T-helper 1 cell treated with Interleukin-12 subunit alpha and Interleukin-12 subunit beta and Interleukin-4 antibody, amounts not matched to agents 30 μg/mL and 1 μg/mL, for 36 hours (primary cell): ENCODE data around the gene MED27.

Experiments
- H3K27ac Mint-ChIP-seq: one replicate; pipeline ENCODE4 v1.8.0; 2021; ENCODE audit warnings: mild to moderate bottlenecking, mixed read lengths
- H3K27me3 Mint-ChIP-seq: one replicate; pipeline ENCODE4 v1.8.0; 2021; ENCODE audit warnings: low read depth, mixed read lengths
- H3K36me3 Mint-ChIP-seq: one replicate; pipeline ENCODE4 v1.8.0; 2021; ENCODE audit warnings: low read depth, mixed read lengths
- H3K4me1 Mint-ChIP-seq: one replicate; pipeline ENCODE4 v1.8.0; 2021; ENCODE audit warnings: low read depth, mixed read lengths
- H3K4me3 Mint-ChIP-seq: one replicate; pipeline ENCODE4 v1.8.0; 2021; ENCODE audit warnings: mild to moderate bottlenecking, moderate library complexity, mixed read lengths
- H3K9me3 Mint-ChIP-seq: one replicate; pipeline ENCODE4 v1.8.0; 2021; ENCODE audit warnings: mixed read lengths

Gene MED27

DNA sequence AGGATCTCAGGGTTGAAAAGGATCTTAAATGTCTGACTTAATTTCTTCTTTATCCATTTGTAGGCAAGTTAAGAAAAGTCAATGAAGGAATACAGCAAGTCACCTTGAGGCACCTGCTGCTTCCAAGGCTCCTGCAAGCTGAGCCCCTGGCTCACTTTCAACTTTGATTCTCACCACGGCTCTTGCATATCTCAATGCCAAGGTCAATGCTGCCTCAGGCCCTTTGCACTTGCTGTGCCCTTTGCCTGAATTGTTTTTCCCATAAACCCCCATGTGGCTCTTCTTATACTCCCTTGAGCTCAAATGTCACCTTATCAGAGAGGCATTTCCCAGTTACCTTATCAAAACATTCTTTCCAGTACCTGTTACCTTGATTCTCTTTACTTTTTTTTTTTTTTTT is 195.4 kb downstream of the MED27 start:
- Mint-ChIP-seq H3K4me1 (peaks cover 5% of the 10 kb centered on the region), H3K27me3 (no peaks in the 10 kb centered on the region), H3K27ac (no peak overlapping the region), H3K36me3 (no peaks in the 10 kb centered on the region), H3K4me3 (no peak overlapping the region), H3K9me3 (no peaks in the 10 kb centered on the region)

DNA sequence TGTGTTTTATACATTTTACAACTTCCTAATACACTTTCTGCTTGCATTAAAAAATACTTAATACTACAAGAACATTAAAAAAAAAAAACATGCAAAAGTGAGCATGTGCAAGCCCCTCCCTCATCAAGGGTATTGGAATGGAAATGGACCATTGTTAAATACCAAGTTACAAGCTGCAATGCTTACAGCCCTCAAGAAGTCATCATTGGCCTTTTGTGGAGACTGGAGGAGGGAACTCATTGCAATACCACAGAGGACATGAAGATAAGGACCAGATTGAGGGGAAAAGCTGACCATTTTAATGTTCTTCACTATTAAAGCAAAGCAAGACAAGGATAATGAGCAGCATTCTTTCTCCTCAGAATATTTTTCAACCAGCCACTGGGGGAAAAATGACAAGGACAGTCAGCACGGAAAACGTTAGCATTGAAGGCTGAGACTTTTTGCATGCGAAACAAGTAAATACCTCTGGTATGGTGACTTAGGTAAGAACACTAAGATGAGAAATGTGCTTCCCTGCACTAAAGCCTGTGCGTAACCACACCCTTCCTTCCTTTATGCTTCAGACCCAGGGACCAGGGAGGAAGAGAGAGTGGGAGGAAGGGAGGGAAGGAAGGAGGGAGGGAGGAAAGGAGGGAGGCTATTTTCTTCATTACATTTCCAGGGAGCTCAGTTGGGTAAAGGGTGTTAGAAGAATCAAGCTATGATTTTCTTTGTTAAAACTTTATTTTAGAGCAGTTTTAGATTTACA is 198.7 kb downstream of the MED27 start:
- Mint-ChIP-seq H3K4me3 (no peak overlapping the region), H3K9me3 (no peaks in the 10 kb centered on the region), H3K4me1 (peaks cover 16% of the 10 kb centered on the region), H3K27me3 (no peaks in the 10 kb centered on the region), H3K36me3 (no peaks in the 10 kb centered on the region), H3K27ac (no peak overlapping the region)

DNA sequence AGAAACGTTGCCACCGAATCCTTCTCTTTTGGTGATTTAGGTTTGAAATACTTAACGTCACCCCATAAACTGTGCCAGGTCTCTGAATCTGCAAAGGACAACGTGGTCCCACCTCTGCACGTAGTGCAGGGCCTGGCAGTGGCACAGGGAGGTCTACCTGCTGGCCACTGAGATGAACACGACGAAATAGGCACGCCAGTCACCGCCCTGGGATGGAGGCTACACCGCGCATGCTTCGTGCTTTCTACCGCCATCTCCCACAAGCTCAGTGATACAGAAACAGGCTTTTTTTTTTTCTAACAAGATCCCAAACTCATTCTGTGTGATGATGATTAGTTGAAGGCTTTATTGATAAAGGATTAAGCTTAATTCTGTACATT is 199.8 kb downstream of the MED27 start:
- no peaks in the 10 kb centered on the region for H3K9me3 Mint-ChIP-seq
- no peak overlapping the region for H3K27ac Mint-ChIP-seq
- H3K27me3 Mint-ChIP-seq = no peaks in the 10 kb centered on the region
- no peak overlapping the region for H3K4me3 Mint-ChIP-seq
- H3K36me3 Mint-ChIP-seq = no peaks in the 10 kb centered on the region
- H3K4me1 Mint-ChIP-seq = peaks cover 22% of the 10 kb centered on the region

DNA sequence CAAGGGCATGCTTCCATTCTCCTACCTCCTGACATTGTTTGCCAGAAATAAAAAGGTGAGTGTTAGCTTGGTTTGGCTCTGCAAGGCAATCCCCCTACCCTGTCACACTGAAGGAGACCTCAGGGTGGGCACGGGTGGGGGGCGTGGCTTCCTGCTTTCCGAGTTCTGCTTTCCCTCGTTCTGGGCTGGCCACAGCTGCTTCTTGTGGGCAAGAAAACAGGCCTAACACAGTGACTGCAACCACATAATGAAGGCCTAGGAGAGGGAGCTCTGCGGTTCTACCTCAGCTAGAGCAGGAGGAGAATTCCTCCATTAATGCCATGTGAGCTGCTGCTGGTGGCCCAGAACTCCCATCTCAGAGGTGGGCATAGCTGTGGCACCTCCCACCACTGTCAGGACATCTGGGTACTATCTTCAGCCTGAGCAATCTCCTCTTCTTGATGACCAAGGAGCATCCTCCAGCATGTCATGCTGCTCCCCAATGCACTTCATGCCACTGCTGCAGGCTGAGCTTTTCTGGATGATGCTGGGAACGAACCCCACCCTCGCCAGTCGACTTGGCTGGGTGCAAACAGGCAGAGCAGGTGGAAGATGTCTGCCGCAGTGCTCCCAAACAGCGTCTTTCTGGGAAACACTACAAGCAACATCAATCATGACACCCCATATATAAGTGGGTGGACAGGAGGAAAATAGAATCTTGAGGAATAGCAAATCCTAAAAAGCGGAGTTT is 200.3 kb downstream of the MED27 start:
- Mint-ChIP-seq H3K36me3 (no peaks in the 10 kb centered on the region), H3K9me3 (no peaks in the 10 kb centered on the region), H3K4me1 (peaks cover 22% of the 10 kb centered on the region), H3K27ac (no peak overlapping the region), H3K27me3 (no peaks in the 10 kb centered on the region), H3K4me3 (no peak overlapping the region)

DNA sequence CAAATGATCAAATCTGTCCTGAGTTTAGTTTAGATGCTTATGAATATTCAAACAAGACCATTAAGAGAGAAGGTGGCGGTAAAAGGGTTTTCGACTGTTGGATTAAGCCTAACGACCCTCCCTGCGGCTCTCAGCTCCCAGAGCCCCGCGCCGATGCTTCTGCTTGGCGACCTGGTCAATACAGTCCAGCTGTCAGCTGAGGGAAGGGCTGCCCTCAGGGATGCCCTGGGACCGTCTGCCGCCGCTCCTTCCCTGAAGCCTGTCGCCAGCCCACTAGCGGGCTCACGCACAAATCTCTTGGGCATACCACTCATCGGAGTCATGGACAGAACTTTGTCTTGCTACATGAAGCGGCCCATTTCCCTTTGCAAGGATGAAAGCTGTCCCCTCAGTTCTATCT is 203.2 kb downstream of the MED27 start:
- no peaks in the 10 kb centered on the region for H3K36me3 Mint-ChIP-seq
- no peaks in the 10 kb centered on the region for H3K9me3 Mint-ChIP-seq
- no peaks in the 10 kb centered on the region for H3K27me3 Mint-ChIP-seq
- peaks cover 22% of the 10 kb centered on the region for H3K4me1 Mint-ChIP-seq
- peak overlapping the region; percentile 66 for H3K27ac Mint-ChIP-seq
- H3K4me3 Mint-ChIP-seq = no peak overlapping the region

DNA sequence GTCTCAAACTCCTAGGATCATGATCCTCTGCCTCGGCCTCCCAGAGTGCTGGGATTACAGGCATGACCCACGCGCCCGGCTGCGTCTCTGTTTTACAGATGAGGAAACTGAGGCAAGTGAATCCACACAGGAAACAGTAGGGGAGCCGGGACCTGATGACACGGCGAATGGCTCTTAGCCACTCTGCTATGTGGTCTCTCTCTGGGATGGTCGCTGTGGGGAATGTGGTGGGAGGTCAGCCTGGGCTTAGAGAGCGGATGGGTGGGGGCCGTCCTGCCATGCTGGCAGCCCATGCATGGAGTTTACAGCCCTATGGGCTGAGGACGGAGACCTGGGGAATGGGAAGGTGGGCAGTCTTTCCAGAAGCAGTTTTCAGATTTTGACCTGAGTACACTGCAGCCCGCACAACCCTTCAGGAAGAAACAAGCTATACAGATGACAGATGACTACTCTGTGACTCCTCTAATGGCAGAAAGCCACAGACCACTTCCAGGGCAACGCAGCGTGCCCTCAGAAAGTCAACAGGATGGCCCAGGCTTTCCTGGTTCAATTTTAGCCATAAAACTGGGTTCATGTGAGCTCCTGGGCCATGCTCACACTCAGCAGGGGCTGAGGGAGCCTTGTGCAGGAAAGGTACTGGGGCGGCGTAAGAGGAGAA is 203.7 kb downstream of the MED27 start:
- H3K9me3 Mint-ChIP-seq = no peaks in the 10 kb centered on the region
- peak overlapping the region; percentile 66 for H3K27ac Mint-ChIP-seq
- no peaks in the 10 kb centered on the region for H3K36me3 Mint-ChIP-seq
- peaks cover 19% of the 10 kb centered on the region for H3K4me1 Mint-ChIP-seq
- no peak overlapping the region for H3K4me3 Mint-ChIP-seq
- H3K27me3 Mint-ChIP-seq = no peaks in the 10 kb centered on the region

DNA sequence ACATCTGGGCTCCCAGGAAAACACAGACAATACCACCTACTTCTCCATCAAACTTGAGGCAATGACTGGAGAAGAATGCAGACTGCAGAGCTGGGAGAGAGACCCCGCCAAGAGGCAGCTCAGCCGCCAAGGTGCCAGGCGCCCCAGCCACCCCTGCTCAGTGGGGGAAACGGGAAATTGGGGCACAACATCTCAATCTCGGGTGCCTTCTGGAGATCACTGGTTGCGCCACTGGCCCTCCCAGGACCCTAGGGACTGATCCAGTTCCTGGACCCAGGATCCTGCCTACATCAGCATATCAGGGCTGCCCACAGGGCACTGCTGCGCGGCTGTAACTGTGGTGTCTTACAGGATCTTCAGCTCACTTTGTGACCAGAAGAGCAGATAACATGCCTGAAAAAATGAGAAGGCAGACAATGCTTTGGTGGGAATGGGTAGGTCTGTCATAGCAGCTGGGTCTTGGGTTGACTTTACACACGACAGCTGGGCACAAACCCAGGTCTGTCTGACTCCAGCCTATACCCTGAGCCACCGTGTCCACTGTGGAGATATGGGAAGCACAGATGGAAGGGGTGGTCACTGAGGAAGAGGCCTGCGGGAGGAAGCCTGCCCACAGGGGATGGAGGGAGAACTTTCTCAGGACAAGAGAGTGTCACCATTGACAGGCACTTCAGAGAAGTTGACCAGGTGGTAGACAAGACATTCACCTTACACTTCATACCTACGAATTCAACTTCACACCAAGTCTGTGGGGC is 204.6 kb downstream of the MED27 start:
- no peaks in the 10 kb centered on the region for H3K9me3 Mint-ChIP-seq
- peaks cover 18% of the 10 kb centered on the region for H3K4me1 Mint-ChIP-seq
- H3K27ac Mint-ChIP-seq = no peak overlapping the region
- H3K27me3 Mint-ChIP-seq = no peaks in the 10 kb centered on the region
- H3K4me3 Mint-ChIP-seq = no peak overlapping the region
- H3K36me3 Mint-ChIP-seq = no peaks in the 10 kb centered on the region

DNA sequence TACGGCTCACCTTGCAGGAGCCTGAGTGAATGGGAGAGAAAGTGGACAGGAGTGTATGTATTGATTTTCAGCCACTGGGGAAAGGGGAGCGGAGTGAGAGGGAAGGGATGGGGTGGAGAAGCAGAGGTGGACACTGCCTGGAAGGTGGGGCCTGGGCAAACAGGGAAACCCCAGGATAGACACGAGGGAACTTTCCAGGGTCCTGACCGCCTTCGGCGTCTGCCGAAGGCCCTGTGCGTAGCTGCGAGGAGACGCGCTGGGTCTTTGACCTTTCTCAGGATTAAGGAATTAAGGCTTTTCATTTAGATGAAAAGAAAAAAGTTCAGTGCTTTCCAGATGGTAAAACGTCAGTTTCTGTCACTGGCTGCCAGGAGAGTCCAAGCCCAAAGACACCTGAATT is 205.2 kb downstream of the MED27 start:
- Mint-ChIP-seq H3K27ac (no peak overlapping the region), H3K36me3 (no peaks in the 10 kb centered on the region), H3K4me3 (no peak overlapping the region), H3K4me1 (peaks cover 18% of the 10 kb centered on the region), H3K9me3 (no peaks in the 10 kb centered on the region), H3K27me3 (no peaks in the 10 kb centered on the region)

DNA sequence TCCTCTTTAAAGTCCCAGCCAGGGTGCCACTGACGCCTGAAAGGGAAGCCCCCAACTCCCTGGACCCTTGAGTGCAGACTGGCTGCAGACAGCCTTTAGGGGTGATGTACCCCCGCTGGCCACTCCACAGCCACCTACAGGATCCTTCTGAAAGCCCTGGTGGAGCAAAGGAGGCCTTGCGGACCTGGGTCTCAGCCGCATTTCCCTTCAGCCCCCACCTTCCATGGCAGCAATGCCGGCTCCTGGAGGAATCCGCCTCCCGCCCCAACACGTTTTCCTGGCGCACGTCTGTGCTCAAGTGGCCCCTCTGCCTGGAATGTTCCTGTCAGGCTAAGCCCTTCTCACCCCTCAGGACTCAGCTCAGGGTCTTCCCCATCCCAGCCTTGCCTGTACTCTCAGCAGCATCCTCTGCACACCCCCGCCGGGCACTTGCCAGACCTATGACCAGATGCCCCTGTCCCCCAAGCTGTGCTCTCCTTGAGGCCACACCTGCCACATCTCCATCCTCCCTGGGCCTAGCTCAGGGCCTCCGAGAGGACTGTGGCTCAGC is 205.7 kb downstream of the MED27 start:
- Mint-ChIP-seq H3K4me1 (peaks cover 18% of the 10 kb centered on the region), H3K9me3 (no peaks in the 10 kb centered on the region), H3K27ac (no peak overlapping the region), H3K4me3 (no peak overlapping the region), H3K27me3 (no peaks in the 10 kb centered on the region), H3K36me3 (no peaks in the 10 kb centered on the region)

DNA sequence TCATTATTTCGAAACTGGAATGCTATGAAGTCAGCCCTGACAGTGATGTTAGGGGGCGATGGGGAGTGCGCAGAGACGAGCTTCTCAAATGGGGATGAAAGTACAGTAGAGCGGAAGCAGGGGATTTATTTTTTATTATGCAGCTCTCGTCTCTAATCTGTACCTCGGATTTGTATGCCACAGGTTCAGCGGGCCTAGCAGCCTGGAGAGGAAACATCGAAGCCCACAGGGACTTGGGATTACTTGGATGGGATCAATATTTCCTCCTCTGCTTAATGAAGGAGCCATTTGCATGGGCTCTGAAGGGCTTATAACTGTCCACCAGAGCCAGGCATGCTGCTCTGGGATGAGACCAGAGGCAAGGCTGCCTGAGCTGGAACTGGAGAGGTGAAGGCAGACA is 206.3 kb downstream of the MED27 start:
- no peak overlapping the region for H3K4me3 Mint-ChIP-seq
- H3K27ac Mint-ChIP-seq = no peak overlapping the region
- peaks cover 16% of the 10 kb centered on the region for H3K4me1 Mint-ChIP-seq
- H3K27me3 Mint-ChIP-seq = no peaks in the 10 kb centered on the region
- H3K9me3 Mint-ChIP-seq = no peaks in the 10 kb centered on the region
- H3K36me3 Mint-ChIP-seq = no peaks in the 10 kb centered on the region

DNA sequence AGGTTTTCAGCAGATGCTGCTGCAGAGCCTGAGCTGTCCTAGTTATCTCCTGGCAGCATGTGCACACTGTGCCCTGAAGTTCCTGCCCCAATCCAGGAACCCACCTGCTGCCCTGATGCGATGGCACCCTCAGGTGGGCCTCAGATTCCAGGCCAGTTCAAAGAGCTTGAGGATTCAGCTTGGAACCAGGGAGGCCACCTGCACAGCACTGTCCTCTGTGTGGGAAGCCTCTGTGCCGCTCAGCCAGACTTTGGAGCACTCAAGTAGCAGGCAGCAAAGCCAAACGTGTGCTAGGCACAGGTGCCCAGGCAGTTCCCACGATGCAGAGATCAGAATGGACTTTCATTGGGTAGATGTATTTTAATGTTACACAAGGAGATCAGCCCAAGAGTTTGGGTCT is 207.0 kb downstream of the MED27 start:
- Mint-ChIP-seq H3K27me3 (no peaks in the 10 kb centered on the region), H3K36me3 (no peaks in the 10 kb centered on the region), H3K4me3 (no peak overlapping the region), H3K9me3 (no peaks in the 10 kb centered on the region), H3K4me1 (peaks cover 16% of the 10 kb centered on the region), H3K27ac (no peak overlapping the region)

DNA sequence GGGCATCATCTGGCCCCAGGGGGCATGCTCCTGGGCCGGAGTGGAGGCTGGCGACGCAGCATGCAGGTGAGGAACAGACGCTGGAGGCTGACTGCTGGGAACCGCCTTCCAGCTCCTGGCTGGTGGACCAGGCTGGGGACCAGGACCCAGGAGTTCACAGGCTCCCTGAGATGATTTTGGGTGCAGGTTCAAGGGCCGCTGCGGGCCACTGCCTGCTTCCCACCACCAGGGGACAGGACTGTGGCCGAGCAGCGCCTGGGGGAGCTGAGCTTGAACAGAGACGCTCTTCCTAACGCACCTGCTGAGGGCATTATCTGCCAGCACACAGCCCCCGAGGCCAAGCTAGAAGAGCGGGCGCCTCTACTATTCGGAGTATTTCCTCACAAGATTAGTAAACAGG is 207.7 kb downstream of the MED27 start:
- H3K4me1 Mint-ChIP-seq = peaks cover 14% of the 10 kb centered on the region
- H3K27ac Mint-ChIP-seq = no peak overlapping the region

DNA sequence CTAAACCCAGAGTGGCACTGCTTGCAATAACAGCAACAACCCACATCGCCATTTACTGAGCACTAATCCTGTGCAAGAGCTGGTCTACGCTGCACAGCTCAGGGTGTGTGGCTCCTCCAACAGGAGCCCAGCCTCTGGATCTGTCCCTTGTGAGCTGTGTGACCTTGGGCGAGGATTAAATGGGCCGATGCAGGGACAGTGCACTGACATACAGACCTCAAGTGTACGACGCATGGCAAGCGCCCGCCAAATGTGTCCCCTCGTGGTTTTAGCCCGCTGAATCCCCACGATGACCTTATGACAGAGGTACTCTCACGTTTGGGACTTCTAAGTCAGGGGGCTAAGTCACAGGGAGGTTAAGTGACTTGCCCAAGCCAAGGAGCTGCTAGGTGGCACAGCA is 209.5 kb downstream of the MED27 start:
- Mint-ChIP-seq H3K27ac (no peak overlapping the region), H3K27me3 (no peaks in the 10 kb centered on the region), H3K4me1 (peaks cover 1% of the 10 kb centered on the region), H3K4me3 (no peak overlapping the region), H3K9me3 (no peaks in the 10 kb centered on the region), H3K36me3 (no peaks in the 10 kb centered on the region)

More for the DNA sequence above, 207.7 kb downstream of the MED27 start:
- Mint-ChIP-seq H3K9me3 (no peaks in the 10 kb centered on the region), H3K4me3 (no peak overlapping the region), H3K36me3 (no peaks in the 10 kb centered on the region), H3K27me3 (no peaks in the 10 kb centered on the region)

DNA sequence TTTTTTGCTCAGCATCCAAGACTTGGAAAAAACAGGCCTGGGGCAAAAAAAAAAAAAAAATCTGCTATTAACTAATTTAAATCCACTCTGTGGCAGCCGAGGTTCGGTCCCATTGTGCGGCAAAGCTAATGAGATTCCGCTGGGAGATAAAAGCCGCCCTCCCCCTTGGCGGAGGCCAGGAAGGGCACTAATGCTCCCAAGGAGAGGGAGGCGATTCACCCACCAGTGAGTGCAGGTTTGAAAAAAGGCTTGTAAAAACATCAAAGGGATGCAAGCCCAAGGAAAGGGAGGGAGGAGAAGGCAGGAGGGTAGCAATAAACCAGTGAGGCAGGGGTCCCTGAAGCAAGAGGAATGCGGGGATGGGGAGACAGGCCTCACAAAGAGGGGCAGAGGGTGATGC is 210.3 kb downstream of the MED27 start:
- no peaks in the 10 kb centered on the region for H3K27me3 Mint-ChIP-seq
- H3K27ac Mint-ChIP-seq = no peak overlapping the region
- H3K4me1 Mint-ChIP-seq = no peaks in the 10 kb centered on the region
- no peaks in the 10 kb centered on the region for H3K9me3 Mint-ChIP-seq
- no peak overlapping the region for H3K4me3 Mint-ChIP-seq
- H3K36me3 Mint-ChIP-seq = no peaks in the 10 kb centered on the region
